Measurements from ENCODE around the gene ARHGAP22. TPM values are rescaled to one million over a fixed set of nuclear protein-coding genes. Genes with fewer than 3 reads are reported as not detected.

The ARHGAP22 gene
- total RNA-seq, 2 experiments from 2014 or later = not detected

GRCh38 chr10:48455392-48456151 is 149.3 kb downstream of the ARHGAP22 start:
- no peaks in the 10 kb centered on the region for H3K4me1 Mint-ChIP-seq
- CTCF ChIA-PET = no interaction called here
- H3K4me3 Mint-ChIP-seq = no peak overlapping the region
- no peak overlapping the region for H3K27ac Mint-ChIP-seq
- ATAC-seq = no peak
- no peak for DNase-seq
- H3K27me3 Mint-ChIP-seq = no peaks in the 10 kb centered on the region
- H3K36me3 Mint-ChIP-seq = no peaks in the 10 kb centered on the region
- H3K9me3 Mint-ChIP-seq (ENCODE audit: low read depth) = no peaks in the 10 kb centered on the region

DNA sequence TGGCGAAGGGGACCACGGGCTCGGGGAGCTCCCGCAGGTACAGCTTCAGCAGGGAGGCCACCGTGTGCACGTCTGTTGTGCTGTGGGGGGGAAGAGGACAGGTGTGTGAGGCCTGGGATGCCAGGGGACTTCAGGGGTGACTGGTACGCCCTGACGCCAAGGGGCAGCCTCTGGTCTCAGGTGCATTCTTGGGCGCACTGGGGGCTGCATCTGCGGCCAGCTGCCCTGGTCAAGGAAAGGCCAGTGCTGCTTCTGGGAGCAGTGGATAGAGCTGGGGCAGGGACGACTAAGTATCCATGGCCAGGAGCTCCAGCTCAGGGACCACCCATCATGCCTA is 149.8 kb downstream of the ARHGAP22 start:
- no peaks in the 10 kb centered on the region for H3K27me3 Mint-ChIP-seq
- H3K36me3 Mint-ChIP-seq = no peaks in the 10 kb centered on the region
- H3K9me3 Mint-ChIP-seq (ENCODE audit: low read depth) = no peaks in the 10 kb centered on the region
- no peak overlapping the region for H3K4me3 Mint-ChIP-seq
- no peak overlapping the region for H3K27ac Mint-ChIP-seq
- no peak for DNase-seq
- CTCF ChIA-PET = interaction anchor here (0.6 kb wide), 1 partner anchor 8 kb away, joined by 3 read pairs; no protein-coding TSS in a partner anchor
- no peaks in the 10 kb centered on the region for H3K4me1 Mint-ChIP-seq
- ATAC-seq = no peak

DNA sequence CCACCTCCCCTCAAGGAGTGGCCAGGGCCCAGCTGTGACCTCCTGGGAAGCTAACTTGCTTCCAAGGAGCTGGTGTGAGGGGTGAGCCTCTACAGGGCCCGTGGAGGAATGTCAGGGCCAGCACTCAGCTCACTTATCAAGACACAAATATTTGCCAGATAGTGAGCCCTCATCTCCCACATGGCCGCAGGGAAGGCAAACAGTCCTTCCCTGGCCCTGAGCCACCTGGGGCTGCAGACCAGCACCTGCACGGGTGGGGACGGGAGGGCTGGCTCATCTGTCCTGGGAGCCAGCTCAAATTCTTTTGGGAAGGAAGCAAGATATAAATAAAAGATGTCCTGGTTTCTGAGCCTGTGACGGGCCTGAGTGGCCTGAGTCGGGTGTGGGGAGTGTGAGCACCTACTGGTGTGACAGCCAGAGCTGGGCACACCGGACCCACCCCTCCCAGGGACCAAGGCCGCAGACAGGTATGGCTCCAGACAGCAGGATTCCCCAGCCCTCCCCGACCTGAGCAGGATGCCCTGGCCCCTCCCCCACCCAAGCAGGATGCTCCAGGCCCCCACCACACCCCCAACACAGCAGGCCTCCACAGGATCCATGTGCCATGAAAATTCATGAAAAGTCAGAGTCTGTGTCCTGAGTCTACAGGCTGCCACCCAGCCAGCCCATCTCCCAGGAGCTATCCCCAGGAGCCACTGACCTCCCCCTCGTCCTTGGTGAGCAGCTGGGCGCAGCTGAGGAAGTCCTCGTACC is 150.4 kb downstream of the ARHGAP22 start:
- no peak for DNase-seq
- ATAC-seq = no peak
- Mint-ChIP-seq H3K9me3 (ENCODE audit: low read depth) (no peaks in the 10 kb centered on the region), H3K27me3 (no peaks in the 10 kb centered on the region), H3K27ac (no peak overlapping the region), H3K36me3 (no peaks in the 10 kb centered on the region), H3K4me3 (no peak overlapping the region), H3K4me1 (no peaks in the 10 kb centered on the region)
- CTCF ChIA-PET = interaction anchor here (0.6 kb wide), 1 partner anchor 9 kb away, joined by 3 read pairs; no protein-coding TSS in a partner anchor

- CTCF ChIA-PET = no interaction called here
- no peaks in the 10 kb centered on the region for H3K9me3 Mint-ChIP-seq (ENCODE audit: low read depth)
- no peaks in the 10 kb centered on the region for H3K27me3 Mint-ChIP-seq
- ATAC-seq (no peak), DNase-seq (no peak)
- H3K36me3 Mint-ChIP-seq = no peaks in the 10 kb centered on the region
- no peaks in the 10 kb centered on the region for H3K4me1 Mint-ChIP-seq
- H3K4me3 Mint-ChIP-seq = no peak overlapping the region
- H3K27ac Mint-ChIP-seq = no peak overlapping the region
Measured at GRCh38 chr10:48453451-48454301, 151.2 kb downstream of the ARHGAP22 start.

GRCh38 chr10:48452879-48453412 is 151.9 kb downstream of the ARHGAP22 start:
- DNase-seq (no peak), ATAC-seq (no peak)
- H3K4me3 Mint-ChIP-seq = no peak overlapping the region
- no peaks in the 10 kb centered on the region for H3K27me3 Mint-ChIP-seq
- H3K36me3 Mint-ChIP-seq = no peaks in the 10 kb centered on the region
- no peaks in the 10 kb centered on the region for H3K4me1 Mint-ChIP-seq
- H3K9me3 Mint-ChIP-seq (ENCODE audit: low read depth) = no peaks in the 10 kb centered on the region
- CTCF ChIA-PET = no interaction called here
- H3K27ac Mint-ChIP-seq = no peak overlapping the region

- CTCF ChIA-PET = no interaction called here
- H3K9me3 Mint-ChIP-seq (ENCODE audit: low read depth) = no peaks in the 10 kb centered on the region
- no peaks in the 10 kb centered on the region for H3K36me3 Mint-ChIP-seq
- ATAC-seq (no peak), DNase-seq (no peak)
- no peaks in the 10 kb centered on the region for H3K27me3 Mint-ChIP-seq
- H3K27ac Mint-ChIP-seq = no peak overlapping the region
- no peak overlapping the region for H3K4me3 Mint-ChIP-seq
- no peaks in the 10 kb centered on the region for H3K4me1 Mint-ChIP-seq
Measured at GRCh38 chr10:48451969-48452878, 152.6 kb downstream of the ARHGAP22 start.

GRCh38 chr10:48450741-48451466 is 154.0 kb downstream of the ARHGAP22 start:
- Mint-ChIP-seq H3K27me3 (no peaks in the 10 kb centered on the region), H3K4me1 (peaks cover 5% of the 10 kb centered on the region), H3K27ac (no peak overlapping the region), H3K4me3 (no peak overlapping the region), H3K9me3 (ENCODE audit: low read depth) (no peaks in the 10 kb centered on the region), H3K36me3 (no peaks in the 10 kb centered on the region)
- ATAC-seq (no peak), DNase-seq (no peak)
- CTCF ChIA-PET = no interaction called here

- no peaks in the 10 kb centered on the region for H3K27me3 Mint-ChIP-seq
- H3K27ac Mint-ChIP-seq = no peak overlapping the region
- no peaks in the 10 kb centered on the region for H3K36me3 Mint-ChIP-seq
- H3K9me3 Mint-ChIP-seq (ENCODE audit: low read depth) = no peaks in the 10 kb centered on the region
- DNase-seq = no peak
- no peak for ATAC-seq
- no peak overlapping the region for H3K4me3 Mint-ChIP-seq
- CTCF ChIA-PET = no interaction called here
- H3K4me1 Mint-ChIP-seq = peaks cover 5% of the 10 kb centered on the region
Measured at GRCh38 chr10:48450233-48450740, 154.6 kb downstream of the ARHGAP22 start.

GRCh38 chr10:48449501-48450232 is 155.2 kb downstream of the ARHGAP22 start:
- DNase-seq (no peak), ATAC-seq (no peak)
- no peaks in the 10 kb centered on the region for H3K27me3 Mint-ChIP-seq
- no peaks in the 10 kb centered on the region for H3K9me3 Mint-ChIP-seq (ENCODE audit: low read depth)
- no peak overlapping the region for H3K4me3 Mint-ChIP-seq
- H3K27ac Mint-ChIP-seq = no peak overlapping the region
- no peaks in the 10 kb centered on the region for H3K36me3 Mint-ChIP-seq
- H3K4me1 Mint-ChIP-seq = peaks cover 5% of the 10 kb centered on the region
- CTCF ChIA-PET = no interaction called here

DNA sequence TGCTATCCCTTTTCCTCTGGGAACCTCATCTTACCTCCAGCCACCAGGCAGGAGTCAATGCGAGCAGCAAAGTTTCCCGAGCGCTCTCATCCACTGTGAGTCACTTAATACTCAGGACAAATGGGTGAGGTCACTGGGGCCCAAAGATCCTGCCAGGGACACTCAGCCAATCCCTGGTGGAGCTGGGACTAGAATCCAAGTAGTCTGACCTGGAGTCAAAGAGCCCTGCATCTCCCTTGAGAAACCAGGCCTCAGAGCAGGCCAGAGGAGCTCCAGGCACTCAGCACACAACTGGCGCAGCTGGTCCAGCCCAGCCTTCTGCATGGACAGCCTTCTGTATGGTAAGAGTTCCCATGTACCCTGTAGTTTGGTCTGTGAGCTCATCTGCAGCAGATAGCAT is 156.1 kb downstream of the ARHGAP22 start:
- H3K9me3 Mint-ChIP-seq (ENCODE audit: low read depth) = no peaks in the 10 kb centered on the region
- CTCF ChIA-PET = no interaction called here
- DNase-seq (no peak), ATAC-seq (no peak)
- H3K36me3 Mint-ChIP-seq = no peaks in the 10 kb centered on the region
- no peak overlapping the region for H3K27ac Mint-ChIP-seq
- no peak overlapping the region for H3K4me3 Mint-ChIP-seq
- no peaks in the 10 kb centered on the region for H3K27me3 Mint-ChIP-seq
- peaks cover 5% of the 10 kb centered on the region for H3K4me1 Mint-ChIP-seq

DNA sequence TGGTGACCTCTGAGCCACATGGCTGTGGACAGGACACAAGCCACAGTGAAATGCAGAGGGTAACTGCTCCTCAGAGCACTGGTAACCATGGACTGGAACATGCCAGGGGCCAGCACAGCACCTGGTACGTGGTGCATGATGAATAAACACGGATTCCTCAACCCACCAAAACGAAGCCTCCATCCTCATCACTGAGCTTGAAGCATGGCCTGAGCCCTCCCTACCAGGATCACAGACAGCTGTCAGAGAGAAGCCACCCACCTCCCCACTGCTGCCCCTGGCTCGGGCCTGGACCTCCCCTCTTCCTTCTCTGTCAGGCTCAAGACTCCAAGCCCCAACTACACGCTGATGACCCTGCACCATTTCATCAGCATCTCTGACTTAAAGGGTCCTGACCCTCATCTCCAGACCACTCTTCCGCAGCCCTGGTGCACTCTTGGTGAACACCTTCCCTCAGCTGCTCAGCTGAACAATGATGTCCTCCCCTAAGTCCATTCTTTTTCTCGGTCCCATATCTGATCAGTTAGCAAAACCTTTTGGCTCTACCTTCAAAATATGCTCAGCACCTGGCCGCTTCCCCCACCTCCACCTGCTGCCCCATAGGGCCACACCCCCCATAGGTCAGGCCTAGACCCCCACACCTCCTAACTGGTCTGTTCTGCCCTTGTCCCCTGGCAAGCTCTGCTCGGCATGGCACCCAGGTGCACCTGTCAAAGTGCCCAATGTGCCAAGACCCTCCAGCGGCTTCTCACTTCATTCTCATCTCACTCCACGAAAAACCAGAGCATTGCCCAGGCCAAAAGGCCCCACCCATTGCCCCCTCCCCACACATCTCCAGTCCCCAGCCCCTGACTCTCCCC is 157.3 kb downstream of the ARHGAP22 start:
- CTCF ChIA-PET = no interaction called here
- ATAC-seq (no peak), DNase-seq (no peak)
- H3K9me3 Mint-ChIP-seq (ENCODE audit: low read depth) = no peaks in the 10 kb centered on the region
- H3K36me3 Mint-ChIP-seq = no peaks in the 10 kb centered on the region
- H3K27ac Mint-ChIP-seq = no peak overlapping the region
- no peak overlapping the region for H3K4me3 Mint-ChIP-seq
- peaks cover 2% of the 10 kb centered on the region for H3K27me3 Mint-ChIP-seq
- H3K4me1 Mint-ChIP-seq = peaks cover 5% of the 10 kb centered on the region
